ACC112 (cell line): ENCODE measurements around the gene FBXL13.
"Not testable (repeated sequence)": the region's sequence is repeated elsewhere in the genome, so short reads cannot be mapped to it uniquely, and the experiment has no call there.

Experiments
- H2AFZ ChIP-seq: fragments of 200-600 bp; sonication (generic); one replicate; pipeline ENCODE4 v1.6.0; 2017; ENCODE audit warnings: antibody characterized with exemption, low read length; ENCODE audit not compliant: unreplicated experiment
- H3K27ac ChIP-seq: fragments of 200-600 bp; sonication (generic); 2 replicates; pipeline ENCODE4 v1.5.1; 2014; ENCODE audit warnings: low read depth, mild to moderate bottlenecking, antibody characterized with exemption, low read length, moderate library complexity
- H3K27me3 ChIP-seq: fragments of 200-600 bp; sonication (generic); 2 replicates; pipeline ENCODE4 v1.6.1; 2014; ENCODE audit warnings: mild to moderate bottlenecking, antibody characterized with exemption, low read length, moderate library complexity, mixed read lengths; ENCODE audit not compliant: insufficient read depth
- H3K36me3 ChIP-seq: fragments of 200-600 bp; sonication (generic); 2 replicates; pipeline ENCODE4 v1.6.1; 2016; ENCODE audit warnings: mild to moderate bottlenecking, antibody characterized with exemption, low read length, moderate library complexity, mixed read lengths; ENCODE audit not compliant: insufficient read depth
- H3K4me1 ChIP-seq: fragments of 200-600 bp; sonication (generic); one replicate; pipeline ENCODE4 v1.6.1; 2016; ENCODE audit warnings: low read length, mixed read lengths; ENCODE audit not compliant: insufficient read depth, unreplicated experiment, control insufficient read depth
- H3K4me3 ChIP-seq: fragments of 200-600 bp; sonication (generic); 2 replicates; pipeline ENCODE4 v1.5.1; 2014; ENCODE audit warnings: mild to moderate bottlenecking, low read depth, low read length
- H3K79me2 ChIP-seq: fragments of 200-600 bp; sonication (generic); one replicate; pipeline ENCODE4 v1.6.0; 2016; ENCODE audit warnings: low read length; ENCODE audit not compliant: control insufficient read depth, unreplicated experiment, insufficient read depth

FBXL13 gene

DNA sequence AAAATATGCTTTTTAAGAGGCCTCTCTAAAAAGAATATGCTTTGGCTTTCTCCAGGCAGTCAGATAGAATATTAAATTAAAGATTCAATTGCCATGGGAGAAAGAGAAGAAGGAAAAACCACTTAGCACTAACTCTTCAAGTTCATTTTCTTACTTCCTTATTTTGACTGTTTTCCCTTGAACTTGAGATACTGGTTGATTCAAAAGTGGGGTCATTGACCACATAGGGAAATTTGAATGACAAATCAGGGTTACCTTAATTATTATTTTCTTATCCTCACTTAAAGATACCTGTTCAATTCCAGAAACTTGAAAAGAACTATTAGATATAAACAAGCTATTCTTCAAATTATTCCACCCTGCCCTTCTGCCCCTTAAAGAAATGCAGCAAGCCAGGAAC is 298.4 kb downstream of the FBXL13 start:
- H3K79me2 ChIP-seq, H3K4me1 ChIP-seq, H2AFZ ChIP-seq, H3K27ac ChIP-seq, H3K36me3 ChIP-seq, H3K4me3 ChIP-seq, H3K27me3 ChIP-seq: not testable (repeated sequence)

DNA sequence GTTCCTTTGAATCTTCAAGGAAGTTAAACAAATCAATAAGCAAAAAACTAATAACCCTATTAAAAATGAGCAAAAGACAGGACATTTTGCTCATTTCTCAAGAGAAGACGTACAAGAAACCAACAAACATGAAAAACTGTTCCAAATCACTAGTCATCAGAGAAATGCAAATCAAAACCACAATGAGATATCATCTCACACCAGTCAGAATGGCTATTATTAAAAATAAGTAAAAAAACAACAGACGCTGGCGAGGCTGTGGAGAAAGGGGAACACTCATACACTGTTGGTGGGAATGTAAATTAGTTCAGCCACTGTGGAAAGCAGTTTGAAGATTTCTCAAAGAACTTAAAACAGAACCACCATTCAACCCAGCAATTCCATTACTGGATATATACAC is 304.1 kb downstream of the FBXL13 start:
- not testable (repeated sequence) for H2AFZ ChIP-seq, H3K4me1 ChIP-seq, H3K4me3 ChIP-seq, H3K27ac ChIP-seq, H3K27me3 ChIP-seq, H3K79me2 ChIP-seq, H3K36me3 ChIP-seq

DNA sequence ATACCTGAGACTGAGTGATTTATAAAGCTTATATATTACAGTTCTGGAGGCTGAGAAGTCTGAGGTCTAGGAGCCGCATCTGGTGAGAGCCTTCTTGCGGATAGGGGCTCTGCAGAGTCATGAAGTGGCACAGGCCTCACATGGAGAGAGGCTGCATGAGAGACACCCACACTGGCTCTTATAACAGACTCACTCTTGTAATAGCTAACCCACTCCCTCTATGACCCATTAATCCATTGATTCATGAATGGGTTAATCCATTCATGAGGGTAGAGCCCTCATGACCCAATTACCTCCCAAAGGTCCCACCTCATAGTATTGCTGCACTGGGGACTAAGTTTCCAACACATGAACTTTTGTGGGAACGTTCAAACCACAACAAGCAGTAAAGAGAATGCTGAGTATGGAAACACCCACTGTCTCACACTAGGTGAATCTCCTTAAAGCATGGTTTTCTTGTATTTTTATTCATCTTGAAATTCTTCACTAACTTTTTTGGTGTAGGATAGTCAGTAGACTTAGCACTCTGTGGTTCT is 304.9 kb downstream of the FBXL13 start:
- H3K27ac ChIP-seq, H3K4me3 ChIP-seq, H3K4me1 ChIP-seq, H3K79me2 ChIP-seq, H3K27me3 ChIP-seq, H3K36me3 ChIP-seq, H2AFZ ChIP-seq: not testable (repeated sequence)

DNA sequence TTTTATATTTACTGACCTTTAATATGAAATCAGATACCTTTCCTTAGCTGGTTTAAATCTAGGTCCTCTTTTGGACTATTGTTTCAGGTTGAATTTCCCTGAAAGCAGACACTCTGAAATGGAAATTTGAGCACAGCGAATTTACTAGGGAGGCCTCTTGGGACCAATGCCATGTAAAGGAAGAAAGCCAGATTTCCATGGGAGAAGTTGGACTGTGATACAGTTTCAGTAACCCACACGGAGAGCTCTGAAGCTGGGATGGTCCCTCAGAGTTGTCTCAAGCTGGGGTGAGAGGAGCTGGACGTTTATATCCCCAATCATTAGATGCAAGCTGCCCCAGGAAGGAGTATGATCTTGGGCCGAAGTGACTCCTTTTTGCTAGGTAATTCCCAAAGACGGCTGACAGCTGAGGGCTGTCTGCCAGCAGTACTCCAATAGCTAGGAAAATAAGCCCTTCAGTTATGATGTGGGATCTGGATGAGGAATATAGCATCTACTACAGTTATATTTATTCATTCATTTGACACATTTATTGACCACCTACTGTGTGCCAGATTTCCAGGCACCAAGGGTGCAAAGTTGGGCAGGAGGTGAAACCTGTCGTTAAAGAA is 311.2 kb downstream of the FBXL13 start:
- H2AFZ ChIP-seq, H3K4me1 ChIP-seq, H3K79me2 ChIP-seq, H3K4me3 ChIP-seq, H3K27me3 ChIP-seq, H3K27ac ChIP-seq, H3K36me3 ChIP-seq: not testable (repeated sequence)
